GM18526 (cell line): ENCODE data around the gene RPLP1.

ENCODE experiments used
- POLR2A ChIP-seq: IDR thresholded peaks from 3 replicates; pipeline ENCODE4 v1.6.1; 2011; ENCODE audit not compliant: insufficient read length; ENCODE audit errors: extremely low read depth

The RPLP1 gene

DNA sequence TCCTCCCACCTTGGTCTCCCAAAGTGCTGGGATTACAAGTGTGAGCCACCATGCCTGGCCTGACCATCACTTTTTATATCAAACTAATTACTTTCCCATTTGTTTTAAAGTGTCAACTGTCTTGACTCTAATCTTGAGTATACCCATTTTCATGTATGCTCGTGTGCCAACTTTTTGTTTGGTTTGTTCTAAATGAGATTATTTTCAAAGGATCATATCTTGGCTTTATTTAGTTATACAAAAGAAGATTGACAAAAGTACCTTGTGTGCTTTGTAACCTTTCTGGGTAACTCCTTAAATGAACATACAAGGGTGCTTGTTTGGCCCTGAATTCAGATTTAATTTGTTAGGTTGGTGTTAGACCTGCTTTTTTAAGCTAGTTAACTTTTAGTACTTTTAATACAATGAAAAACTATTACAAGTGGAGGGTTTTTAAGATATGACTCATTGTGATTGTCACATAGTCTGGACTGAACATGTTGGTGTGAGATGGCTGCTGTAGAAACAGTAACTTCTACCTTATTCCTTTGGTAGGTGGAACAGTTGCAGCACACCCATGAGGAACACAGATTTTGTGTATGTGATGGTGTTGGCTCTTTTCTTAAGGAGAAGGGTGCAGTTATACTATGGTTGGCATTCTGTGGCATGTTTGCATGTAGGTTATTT is 27.7 kb upstream of the RPLP1 start:
- TF ChIP-seq POLR2A: no peak

DNA sequence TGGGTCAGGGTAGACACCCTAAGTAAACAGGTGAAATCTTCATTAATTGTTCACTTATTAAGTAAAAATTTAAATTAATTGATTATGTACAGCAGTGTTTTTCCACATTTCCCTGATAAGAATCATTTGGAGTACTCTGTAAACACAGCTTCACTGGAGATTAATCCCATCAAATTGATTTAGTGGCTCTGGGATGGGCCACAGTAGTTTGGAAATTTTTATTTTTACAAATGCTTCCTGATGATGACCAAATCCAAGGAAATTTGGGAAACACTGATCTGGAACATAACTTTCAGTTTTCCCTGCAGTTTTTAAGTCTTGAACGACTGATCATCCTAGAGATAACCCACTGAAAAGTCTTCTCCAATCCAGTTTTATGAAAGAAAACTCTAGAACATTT is 18.8 kb upstream of the RPLP1 start:
- TF ChIP-seq POLR2A: no peak

- no peak for TF ChIP-seq POLR2A
Measured at GRCh38 chr15:69434238-69434637, 18.4 kb upstream of the RPLP1 start.

- TF ChIP-seq POLR2A: no peak
Measured at GRCh38 chr15:69434679-69435078, 17.9 kb upstream of the RPLP1 start.

- no peak for TF ChIP-seq POLR2A
Measured at GRCh38 chr15:69435985-69436384, 16.6 kb upstream of the RPLP1 start.

GRCh38 chr15:69436951-69437350 is 15.7 kb upstream of the RPLP1 start:
- TF ChIP-seq POLR2A: no peak

DNA sequence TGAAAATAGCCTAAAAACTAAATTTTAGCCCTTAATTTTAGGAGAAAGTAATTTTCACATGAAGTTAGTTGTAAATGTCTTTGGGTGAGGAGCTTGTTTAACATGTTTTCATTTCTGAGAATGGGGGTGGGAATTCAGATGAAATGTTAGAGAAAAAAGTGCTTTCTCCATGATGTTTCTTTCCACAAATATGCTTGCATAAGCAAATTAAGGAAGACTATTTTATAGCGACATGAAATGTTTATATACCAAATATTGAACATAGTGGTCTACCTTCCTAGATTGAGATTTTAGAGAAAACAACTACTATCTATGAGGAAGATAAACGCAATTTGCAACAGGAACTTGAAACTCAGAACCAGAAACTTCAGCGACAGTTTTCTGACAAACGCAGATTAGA is 13.0 kb upstream of the RPLP1 start:
- no peak for TF ChIP-seq POLR2A

- TF ChIP-seq POLR2A: no peak
Measured at GRCh38 chr15:69443032-69443611, 9.5 kb upstream of the RPLP1 start.

GRCh38 chr15:69444686-69445085 is 7.9 kb upstream of the RPLP1 start:
- TF ChIP-seq POLR2A: no peak

GRCh38 chr15:69446953-69447352 is 5.7 kb upstream of the RPLP1 start:
- TF ChIP-seq POLR2A: no peak

GRCh38 chr15:69450968-69451695 is 1.5 kb upstream of the RPLP1 start:
- TF ChIP-seq POLR2A: no peak

DNA sequence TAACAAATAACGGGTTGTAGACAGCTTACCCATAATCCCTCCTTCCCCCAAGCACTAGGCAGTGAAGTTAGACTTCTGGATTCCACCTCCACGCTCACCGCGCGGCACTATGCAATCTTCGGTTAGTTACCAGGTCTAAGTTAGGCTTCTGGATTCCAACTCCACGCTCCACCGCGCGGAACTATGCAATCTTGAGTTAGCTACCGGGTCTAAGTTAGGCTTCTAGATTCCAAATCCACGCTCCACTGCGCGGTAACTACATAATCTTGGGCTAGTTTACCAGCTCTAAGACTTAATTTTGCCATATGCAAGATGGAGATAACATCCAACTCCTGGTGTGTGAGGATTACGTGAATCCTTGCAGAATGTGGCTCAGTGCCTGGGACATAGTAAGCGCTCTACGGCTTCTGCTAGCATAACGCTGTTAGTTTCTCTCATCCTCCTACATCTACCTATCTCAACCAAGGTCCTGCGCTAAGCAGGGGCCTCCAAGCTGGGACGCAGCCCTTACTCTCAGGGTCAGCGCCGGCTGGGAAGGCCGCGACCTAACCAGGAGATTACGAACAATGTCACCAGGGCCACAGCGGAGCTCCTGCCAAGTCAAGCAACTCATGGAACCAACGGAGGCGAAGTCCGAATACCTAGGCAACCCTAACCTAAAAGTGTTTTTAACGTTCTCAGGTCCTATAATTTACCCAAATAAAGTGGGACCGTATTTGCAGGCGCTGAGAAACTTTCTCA is 497 bp upstream of the RPLP1 start:
- no peak for TF ChIP-seq POLR2A

DNA sequence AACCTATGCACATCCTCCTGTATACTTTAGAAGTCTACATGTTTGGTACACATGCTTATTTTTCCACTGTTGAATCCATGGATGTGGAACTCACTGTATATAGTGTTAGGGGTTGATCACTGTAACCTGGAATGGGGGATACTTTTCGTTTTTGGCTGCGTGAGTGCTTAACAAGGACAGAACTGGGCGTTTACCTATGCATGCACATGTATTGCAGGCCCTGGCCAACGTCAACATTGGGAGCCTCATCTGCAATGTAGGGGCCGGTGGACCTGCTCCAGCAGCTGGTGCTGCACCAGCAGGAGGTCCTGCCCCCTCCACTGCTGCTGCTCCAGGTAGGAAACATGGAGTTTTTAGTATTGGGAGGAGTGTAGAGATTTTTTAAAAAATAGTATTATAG is 2.3 kb downstream of the RPLP1 start:
- no peak for TF ChIP-seq POLR2A

DNA sequence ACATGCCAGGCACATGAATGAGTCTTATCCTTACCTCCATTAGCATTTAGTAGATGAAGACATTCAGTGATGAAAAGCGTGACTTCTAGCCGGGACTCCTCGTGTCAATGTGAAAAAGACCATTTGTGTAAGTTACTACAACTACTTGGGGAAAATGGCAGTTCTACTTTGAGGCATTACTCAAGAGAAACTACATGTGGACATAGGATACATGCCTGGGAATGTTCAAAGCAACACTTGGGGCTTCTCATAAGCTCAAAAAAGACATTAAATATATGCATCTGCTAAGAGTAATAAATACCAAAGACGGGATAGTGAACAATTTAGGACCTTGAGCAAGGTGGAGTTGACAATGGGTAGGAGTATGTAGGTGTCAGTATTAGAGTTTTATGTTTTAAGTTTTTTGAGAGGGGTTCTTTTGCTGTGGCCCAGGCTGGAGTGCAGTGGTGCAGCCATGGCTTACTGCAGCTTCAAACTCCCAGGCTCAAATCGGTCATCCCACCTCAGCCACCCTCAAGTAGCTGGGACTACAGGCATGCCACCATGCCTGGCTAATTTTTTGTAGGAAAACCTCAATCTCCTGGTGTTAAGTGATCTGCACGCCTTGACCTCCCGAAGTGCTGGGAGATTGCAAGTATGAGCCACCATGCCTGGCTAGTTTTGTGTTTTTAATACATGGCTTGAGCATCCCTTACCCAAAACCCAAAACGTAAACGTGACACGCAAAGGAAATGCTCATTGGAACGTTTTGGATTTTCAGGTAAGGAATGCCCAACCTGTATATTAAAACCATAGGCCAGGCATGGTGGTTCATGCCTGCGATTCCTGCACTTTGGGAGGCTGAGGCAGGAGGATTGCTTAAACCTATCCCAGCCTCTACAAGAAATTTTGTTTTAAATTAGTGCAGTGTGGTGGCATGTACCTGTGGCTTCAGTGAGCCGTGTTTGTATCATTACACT is 3.9 kb downstream of the RPLP1 start:
- peak; percentile 33 for TF ChIP-seq POLR2A
